GM12875 (cell line): ENCODE results near the gene ARHGEF7.

ENCODE experiments used
- H3K4me3 ChIP-seq: one replicate; pipeline ENCODE4 v1.5.1; 2011; ENCODE audit warnings: low read depth, low read length, control low read depth
- TF ChIP-seq, protein P1 (sequence below): IDR thresholded peaks from 2 replicates; pipeline ENCODE4 v1.5.1; 2011; ENCODE audit warnings: low read depth, mild to moderate bottlenecking, control low read depth, inconsistent platforms, low read length, moderate library complexity, borderline replicate concordance; ENCODE audit not compliant: insufficient read depth

The ARHGEF7 gene

GRCh38 chr13:111093136-111093535 lies 22.0 kb upstream of the ARHGEF7 start:
- H3K4me3 ChIP-seq: no peak overlapping the region
- TF ChIP-seq, protein P1, sequence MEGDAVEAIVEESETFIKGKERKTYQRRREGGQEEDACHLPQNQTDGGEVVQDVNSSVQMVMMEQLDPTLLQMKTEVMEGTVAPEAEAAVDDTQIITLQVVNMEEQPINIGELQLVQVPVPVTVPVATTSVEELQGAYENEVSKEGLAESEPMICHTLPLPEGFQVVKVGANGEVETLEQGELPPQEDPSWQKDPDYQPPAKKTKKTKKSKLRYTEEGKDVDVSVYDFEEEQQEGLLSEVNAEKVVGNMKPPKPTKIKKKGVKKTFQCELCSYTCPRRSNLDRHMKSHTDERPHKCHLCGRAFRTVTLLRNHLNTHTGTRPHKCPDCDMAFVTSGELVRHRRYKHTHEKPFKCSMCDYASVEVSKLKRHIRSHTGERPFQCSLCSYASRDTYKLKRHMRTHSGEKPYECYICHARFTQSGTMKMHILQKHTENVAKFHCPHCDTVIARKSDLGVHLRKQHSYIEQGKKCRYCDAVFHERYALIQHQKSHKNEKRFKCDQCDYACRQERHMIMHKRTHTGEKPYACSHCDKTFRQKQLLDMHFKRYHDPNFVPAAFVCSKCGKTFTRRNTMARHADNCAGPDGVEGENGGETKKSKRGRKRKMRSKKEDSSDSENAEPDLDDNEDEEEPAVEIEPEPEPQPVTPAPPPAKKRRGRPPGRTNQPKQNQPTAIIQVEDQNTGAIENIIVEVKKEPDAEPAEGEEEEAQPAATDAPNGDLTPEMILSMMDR: no peak

DNA sequence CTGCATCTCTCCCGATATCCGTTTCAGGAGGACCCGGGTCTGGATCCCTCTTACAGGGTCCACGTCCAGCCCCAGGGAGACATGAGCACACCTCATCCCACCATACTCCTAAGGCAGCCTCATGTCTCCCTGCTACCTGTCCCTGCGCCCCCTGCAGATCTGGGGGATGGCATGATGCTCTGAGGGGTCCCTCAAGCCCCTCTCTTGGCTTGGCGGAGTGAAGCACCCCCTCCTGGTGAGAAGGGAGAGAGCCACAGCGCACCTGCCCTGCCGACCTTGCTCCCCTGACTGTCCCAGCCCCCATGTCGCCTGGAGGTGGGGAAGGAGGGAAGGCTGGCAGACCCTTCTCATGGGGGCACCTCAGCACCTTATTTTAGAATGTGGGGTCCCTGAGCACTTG lies 21.5 kb upstream of the ARHGEF7 start:
- TF ChIP-seq, protein P1: no peak
- H3K4me3 ChIP-seq: no peak overlapping the region

DNA sequence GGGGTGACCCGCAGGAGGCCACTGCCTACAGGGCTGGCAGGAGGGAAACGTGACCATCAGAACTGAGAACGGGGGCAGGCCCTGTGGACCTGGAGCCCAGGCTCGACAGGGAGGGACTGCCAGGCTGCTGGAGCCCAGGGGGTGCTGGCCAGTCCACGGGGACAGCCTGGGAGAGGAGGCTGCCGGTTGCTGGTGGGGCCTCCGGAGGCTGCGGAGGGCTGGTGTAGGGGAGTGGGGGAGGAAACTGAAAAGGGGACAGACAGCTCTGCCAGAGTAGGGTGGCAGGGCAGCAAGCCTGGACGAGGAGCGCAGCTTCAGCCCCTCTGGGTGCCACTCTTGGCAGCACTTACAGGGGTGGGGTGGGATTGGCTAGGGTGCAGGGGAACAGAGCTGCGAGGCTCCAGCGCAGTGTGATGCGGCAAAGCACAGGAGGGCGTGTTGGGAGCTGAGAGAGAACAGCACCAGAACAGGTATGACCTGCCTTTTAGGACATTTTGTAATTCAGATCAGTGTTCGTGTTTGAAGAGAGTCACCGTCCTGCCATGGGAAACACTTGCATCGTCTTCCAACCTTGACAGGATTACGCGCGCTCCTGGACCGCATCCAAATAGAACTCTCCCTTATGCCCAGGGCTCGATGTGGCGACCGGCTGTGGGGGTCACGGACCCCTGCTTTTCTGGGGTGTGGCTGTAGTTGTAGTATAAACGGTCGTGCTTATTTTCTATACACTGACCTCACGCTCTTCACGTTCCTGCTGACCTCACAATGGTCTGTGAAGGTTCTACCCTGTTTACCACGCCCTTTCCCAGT lies 19.9 kb upstream of the ARHGEF7 start:
- H3K4me3 ChIP-seq: no peak overlapping the region
- TF ChIP-seq, protein P1: no peak

DNA sequence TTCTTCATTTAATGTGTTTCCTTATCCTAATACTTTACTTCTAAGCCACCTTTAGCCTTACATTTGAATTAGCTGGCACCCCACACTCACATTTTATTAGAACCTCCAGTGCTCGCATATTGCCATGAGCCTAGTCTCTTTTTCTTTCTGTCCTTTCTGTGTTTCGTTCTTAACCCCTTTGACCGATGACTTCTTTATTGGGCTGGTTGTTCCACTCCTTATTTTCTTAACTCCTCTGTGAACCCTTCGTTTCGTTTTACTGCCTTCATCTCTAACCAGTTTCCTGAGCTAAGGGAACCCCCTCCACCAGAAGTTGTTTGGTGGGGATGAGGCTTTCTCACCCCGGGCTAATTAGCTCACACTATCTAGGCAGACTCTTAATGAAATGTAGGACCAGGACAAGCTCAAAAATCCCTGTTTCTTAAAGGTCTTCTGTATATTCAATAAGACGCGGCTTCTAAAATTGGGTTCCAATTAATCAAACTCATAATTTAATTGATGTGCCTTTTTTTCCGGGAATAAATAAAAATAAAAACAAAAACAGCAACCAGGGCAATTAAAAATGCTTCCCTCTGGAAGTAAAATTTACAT lies 19.1 kb upstream of the ARHGEF7 start:
- no peak overlapping the region for H3K4me3 ChIP-seq
- TF ChIP-seq, protein P1: no peak

GRCh38 chr13:111099290-111099689 lies 15.8 kb upstream of the ARHGEF7 start:
- H3K4me3 ChIP-seq: no peak overlapping the region
- TF ChIP-seq, protein P1: no peak

DNA sequence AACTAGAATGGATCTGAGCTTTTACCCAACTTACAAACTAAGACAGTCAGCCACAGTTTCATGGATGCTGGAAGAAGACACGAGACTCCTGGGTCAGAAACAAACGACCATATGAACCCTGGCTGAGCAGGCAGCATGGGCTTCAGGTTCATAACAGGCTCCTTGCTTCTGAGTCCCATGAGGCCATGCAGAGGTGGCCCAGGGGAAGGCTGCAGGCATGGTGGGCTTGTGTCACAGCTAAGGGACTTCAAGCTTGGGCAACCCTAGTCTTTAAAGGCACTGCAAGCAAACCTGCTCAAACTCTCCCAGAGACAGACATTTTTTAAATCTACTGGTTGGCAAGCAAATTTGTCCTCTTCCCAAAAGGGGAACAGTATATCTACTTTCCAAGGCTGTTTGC lies 5.1 kb upstream of the ARHGEF7 start:
- TF ChIP-seq, protein P1: no peak
- H3K4me3 ChIP-seq: no peak overlapping the region

DNA sequence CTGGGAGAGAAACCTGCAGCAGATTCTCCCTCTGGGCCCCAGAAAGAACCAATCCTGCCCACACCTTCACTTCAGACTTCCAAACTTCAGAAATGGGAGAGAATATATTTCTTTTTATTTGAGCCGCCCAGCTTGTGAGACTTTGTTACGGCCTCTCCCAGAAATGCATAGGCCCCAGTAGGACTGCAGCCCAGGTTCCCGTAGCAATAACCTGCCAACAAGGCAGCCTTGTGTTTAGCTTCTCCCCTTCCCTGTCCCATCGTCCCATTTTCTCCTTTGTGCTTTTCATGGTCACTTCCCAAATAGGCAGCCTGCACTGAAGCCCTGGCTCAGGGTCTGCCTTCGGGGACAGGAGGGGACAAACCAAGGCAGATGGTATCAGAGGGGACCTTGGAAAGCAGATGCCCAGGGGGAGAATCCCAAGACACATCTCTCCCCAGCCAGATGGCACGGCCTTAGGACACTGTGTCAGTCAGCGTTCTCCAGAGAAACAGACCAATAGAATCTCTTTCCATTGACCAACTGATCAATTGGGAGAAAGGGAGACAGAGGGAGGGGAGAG lies 3.7 kb upstream of the ARHGEF7 start:
- TF ChIP-seq, protein P1: no peak
- no peak overlapping the region for H3K4me3 ChIP-seq
